IPS DF 19.7 (cell line): ENCODE measurements around the gene C19orf38.
"Not testable (repeated sequence)": the region's sequence is repeated elsewhere in the genome, so short reads cannot be mapped to it uniquely, and the experiment has no call there.

Source experiments
- DNase-seq: peaks from one replicate; pipeline ENCODE4 v3.0.0-alpha.2; 2013; ENCODE audit warnings: low read depth, low spot score

Gene C19orf38

DNA sequence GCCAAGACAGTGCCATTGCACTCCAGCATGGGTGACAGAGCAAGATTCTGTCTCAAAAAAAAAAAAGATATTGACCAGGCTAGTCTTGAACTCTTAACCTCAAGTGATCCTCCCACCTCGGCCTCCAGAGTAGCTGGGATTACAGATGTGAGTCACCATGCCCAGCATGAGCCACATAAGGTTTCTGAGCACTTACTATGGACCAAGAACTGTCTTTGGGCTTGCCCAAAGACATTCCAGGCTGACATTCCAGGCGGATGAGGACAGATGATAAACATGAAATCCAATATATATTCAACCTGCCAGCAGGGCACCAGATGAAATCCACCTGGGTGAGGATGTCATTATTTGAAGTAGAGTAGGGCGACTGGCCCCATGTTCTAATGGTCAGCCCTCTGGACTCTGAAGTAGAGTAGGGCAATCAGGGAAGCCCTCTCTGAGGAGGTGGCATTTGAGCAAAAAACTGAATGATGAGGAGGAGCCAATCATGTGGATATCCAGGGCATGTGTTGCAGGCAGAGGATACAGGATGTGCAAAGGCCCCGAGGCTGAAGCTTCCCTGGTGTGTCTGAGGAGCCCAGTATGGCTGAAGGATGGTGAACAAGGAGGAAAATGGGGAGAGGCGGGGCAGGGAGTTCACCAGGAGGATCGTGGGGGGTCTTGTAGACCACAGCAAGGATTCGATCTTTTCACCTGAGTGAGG, 4.0 kb downstream of the C19orf38 start:
- no peak for DNase-seq

- DNase-seq = no peak
Observed at GRCh38 chr19:10852941-10853340, 4.7 kb downstream of the C19orf38 start.

DNA sequence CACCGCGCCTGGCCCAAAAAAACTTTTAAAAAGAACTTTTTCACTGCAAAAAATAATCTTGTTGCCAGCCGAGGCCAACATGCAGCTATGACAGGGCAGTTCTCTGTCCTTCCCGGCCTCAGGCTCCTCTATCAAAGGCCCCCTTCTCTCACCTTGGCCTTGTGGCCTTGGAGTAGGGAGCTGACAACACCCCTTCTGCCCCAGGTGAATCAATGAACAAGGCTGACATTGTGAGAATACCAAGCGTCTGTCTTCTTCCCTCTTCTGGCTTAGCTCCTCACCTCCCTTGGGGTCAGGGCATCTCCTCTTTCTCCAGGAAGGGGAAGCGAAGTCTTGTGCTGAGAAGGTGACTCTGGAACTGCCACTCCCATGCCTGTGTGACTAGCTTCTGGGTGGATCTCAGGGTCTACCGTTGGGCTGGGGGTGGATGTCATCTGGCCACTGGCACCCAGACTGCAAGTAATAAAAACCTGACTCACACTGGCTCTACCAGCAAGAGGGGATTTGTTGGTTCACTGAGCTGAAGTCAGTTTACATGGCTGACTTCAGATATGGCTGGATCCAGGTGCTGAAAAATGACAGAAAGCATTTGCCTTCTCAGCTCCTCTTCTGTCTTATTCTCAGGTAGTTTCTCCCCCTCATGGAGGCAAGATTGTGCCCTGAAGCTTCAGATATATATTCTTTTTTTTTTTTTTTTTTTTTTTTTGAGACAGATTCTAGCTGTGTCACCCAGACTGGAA, 6.3 kb downstream of the C19orf38 start:
- no peak for DNase-seq

GRCh38 chr19:10855879-10856522, 7.8 kb downstream of the C19orf38 start:
- no peak for DNase-seq

DNA sequence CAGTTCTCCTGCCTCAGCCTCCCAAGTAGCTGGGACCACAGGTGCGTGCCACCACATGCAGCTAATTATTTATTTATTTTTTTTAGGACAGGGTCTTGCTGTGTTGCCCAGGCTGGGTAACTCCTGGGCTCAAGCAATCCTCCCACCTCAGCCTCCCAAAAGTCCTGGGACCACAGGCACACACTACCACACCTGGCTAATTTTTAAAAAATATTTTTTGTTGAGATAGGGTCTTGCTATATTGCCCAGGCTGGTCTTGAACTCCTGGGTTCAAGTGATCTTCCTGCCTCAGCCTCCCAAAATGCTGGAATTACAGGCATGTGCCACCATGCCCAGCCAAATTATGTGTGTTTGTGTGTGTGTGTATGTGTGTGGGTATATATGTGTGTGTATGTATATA, 8.7 kb downstream of the C19orf38 start:
- not testable (repeated sequence) for DNase-seq

- DNase-seq = no peak
Observed at GRCh38 chr19:10858204-10858828, 10.1 kb downstream of the C19orf38 start.

DNA sequence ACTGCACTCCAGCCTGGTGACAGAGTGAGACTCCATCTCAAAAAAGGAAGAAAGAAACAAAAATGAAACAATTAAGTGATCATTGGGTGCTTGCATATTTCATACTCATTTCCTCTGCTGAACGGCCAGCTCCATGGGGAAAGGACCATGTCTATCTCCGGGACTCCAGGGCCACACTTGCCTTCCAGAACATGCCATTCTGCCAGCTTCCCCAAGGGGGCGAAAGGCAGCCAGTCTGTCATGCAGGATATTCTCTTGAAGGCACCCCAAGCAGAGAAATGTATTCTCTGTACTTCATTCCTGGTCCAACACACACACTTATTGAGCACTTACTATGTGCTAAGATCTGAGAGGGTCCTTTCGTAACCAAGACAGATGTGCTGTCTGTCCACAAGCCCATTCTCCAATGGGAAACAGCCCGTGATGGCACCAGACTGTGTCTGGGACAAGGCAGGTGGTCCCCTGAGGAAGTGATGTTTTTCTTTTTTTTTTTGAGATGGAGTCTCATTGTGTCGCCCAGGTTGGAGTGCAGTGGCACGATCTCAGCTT, 13.0 kb downstream of the C19orf38 start:
- DNase-seq = no peak

- no peak for DNase-seq
Observed at GRCh38 chr19:10862561-10863106, 14.4 kb downstream of the C19orf38 start.

GRCh38 chr19:10863107-10863717, 15.0 kb downstream of the C19orf38 start:
- DNase-seq = no peak

- DNase-seq = no peak
Observed at GRCh38 chr19:10864538-10864899, 16.3 kb downstream of the C19orf38 start.

- no peak for DNase-seq
Observed at GRCh38 chr19:10866495-10866894, 18.3 kb downstream of the C19orf38 start.

DNA sequence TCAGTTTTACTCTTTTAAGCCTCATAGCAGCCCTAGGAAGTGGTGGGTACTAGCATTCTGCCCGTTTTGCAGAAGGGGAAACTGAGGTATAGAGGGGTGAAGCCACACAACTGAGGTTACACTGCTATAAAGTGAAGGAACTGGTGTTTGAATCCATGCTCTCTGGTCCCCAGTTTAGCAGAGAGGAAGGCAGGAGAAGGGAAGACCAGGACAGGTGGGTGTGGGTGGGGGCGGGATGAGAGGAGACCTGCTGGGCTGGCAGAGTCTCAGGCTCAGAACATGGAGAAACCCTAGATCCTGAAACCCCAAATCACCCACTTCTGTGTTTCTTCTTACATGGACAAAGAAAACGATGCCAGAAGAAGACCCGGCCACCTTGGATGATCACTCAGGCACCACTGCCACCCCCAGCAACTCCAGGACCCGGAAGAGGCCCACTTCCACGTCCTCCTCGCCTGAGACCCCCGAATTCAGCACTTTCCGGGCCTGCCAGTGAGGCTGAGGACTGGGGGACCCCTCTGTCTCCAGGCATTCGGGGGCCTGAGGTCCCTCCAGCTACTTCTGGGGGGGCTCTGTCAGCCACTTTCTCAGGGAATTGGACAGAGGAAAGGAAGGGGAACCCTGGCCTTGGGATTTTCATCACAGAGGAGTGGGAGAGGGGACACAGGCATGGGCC, 20.8 kb downstream of the C19orf38 start:
- no peak for DNase-seq

DNA sequence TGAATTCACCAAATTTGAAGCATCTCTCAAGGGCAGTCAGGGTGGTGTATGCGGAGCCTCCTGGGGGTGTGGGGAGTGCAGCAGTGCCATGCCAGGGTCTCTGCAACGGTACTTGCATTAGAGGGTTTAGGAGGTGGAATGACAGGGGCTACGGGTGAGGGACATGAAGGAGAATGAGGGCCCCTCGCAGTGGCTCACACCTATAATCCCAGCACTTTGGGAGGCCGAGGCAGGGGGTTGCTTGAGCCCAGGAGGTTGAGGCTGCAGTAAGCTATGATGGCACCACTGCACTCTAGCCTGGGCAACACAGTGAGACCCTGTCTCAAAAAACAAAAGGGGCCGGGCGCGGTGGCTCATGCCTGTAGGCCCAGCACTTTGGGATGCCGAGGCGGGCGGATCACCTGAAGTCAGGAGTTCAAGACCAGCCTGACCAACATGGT, 21.7 kb downstream of the C19orf38 start:
- DNase-seq = not testable (repeated sequence)

DNA sequence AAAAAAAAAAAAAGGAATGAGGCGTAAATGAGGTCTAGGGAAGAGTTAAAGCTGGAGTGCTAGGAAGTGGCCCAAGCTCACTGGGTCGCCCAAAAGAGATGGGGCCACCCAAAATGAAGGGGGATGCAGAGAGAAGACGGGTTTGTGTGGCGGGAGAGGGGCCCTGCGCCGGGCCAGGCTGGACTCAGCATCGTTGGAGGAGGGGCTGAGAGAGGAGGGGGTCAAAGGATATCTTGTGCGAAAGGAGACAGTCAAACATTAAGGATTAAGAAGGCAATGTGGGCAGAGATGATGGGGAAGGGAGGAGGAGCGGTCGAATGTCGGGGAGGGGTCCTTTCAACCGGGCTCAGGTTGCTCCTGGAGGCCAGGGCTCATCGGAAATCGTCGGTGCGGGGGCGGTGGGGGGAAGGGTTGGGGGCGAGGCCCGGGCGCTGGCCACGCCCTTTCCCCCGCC, 22.3 kb downstream of the C19orf38 start:
- DNase-seq = no peak

DNA sequence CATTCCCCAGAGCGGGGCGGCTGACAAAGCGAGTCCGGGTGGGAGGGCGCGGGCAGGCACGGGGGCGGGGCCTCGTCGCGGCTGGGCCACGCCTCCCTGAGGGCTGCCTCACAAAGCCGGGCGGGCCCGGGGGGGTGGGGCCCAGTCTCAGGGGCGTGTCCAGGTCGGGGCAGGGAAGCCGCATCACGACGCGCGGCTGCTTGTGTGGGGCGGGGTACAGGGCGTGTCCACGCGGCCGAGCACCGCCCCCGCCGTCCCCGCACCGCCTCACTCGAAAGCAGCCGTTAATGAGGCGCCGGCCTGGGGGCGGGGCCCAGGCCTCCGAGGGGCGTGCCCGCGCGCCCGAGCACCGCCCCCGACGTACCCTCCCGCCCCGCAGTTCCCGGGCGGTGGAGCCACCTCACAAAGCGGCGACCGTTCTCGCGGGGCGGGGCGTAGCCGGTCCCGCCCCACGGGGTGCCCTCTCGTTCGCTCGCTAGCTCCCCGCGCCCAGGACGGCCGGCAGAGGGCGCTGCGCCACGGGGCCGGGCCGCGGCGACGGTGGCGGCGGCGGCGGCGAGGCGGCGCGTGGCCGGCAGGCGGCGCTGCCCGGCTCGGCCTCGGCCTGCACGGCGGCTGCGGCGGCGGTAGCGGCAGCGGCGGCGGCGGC, 22.9 kb downstream of the C19orf38 start, which contains the start of gene CARM1:
Gene CARM1 (plus strand): TSS at position 599 of the 649 bp plus-strand sequence. CDS start 150 bp downstream, outside the sequence.
- no peak for DNase-seq

DNA sequence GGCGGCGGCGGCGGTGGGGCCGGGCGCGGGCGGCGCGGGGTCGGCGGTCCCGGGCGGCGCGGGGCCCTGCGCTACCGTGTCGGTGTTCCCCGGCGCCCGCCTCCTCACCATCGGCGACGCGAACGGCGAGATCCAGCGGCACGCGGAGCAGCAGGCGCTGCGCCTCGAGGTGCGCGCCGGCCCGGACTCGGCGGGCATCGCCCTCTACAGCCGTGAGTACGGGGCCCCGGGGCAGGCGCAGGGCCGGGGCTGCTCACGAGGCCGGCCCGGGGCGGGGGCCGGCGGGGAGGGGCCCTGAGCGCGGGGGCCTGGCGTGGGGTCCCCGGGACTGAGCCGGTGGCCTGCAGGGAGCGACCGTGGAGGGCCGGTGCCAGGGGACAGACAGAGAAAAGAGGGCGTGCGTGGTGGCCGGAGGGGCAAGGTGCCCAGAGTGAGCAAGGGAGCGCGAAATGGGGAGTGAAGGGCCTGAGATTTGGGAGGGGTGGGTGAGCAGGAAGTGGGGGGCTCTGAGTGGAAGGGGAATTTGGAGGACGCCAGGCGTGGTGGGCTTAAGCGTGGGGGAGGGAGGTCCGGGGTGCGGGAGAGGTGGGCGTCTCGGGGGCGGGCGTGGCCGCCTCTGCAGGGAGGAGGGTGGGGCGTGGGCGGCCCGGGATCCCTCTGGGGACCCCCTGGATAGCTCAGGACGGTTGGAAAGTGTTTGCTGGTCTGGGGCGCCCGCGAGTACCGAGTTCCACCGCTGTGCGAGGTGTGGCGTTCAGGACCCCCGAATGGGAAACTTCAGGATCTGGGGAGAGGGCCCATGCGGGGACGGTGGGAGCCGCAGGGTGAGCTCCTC, 23.7 kb downstream of the C19orf38 start:
- no peak for DNase-seq

- no peak for DNase-seq
Observed at GRCh38 chr19:10872546-10873107, 24.4 kb downstream of the C19orf38 start.

- no peak for DNase-seq
Observed at GRCh38 chr19:10874024-10874423, 25.8 kb downstream of the C19orf38 start.
